Measurements from ENCODE around the gene DNMT1. TPM values are rescaled to one million over a fixed set of nuclear protein-coding genes. Genes with fewer than 3 reads are reported as not detected.
A peak's percentile ranks its signal among the peaks of the same experiment; 100 is the strongest.

DNMT1 gene
- total RNA-seq, 1 experiment from 2014 or later, result 168 TPM

GRCh38 chr19:10096615-10096963, 98.2 kb downstream of the DNMT1 start:
- ATAC-seq, result peak; percentile 13

GRCh38 chr19:10095948-10096614, 98.7 kb downstream of the DNMT1 start:
- no peaks in the 10 kb centered on the region for H3K36me3 ChIP-seq (ENCODE audit: control insufficient read depth, insufficient read depth, low read length)
- in situ Hi-C loops (cut with HindIII; ENCODE audit: low pct_unique_long_range_greater_than_20kb, low sequenced_read_pairs), result no loop called here
- H3K27ac ChIP-seq (ENCODE audit: low read length), result peak overlapping the region; percentile 77
- intact Hi-C loops (cut with micrococcal nuclease; ENCODE audit: unreplicated experiment), result no loop called here
- H3K4me3 ChIP-seq (ENCODE audit: low read depth in 2 of 2, low read length in 2 of 2), result peak overlapping the region; percentile 41 to 61
- no TSS peak for BruUV-seq (replicated peaks)
- 0 out of 2 replicates have a peak, but pooled peaks have one; percentile 16 for TF ChIP-seq TCF7L2 (IDR thresholded peaks at IDR 0.05; ENCODE audit: low read depth, low read length)
- peak; percentile 66; the same call in 1 of the 2 replicates for TF ChIP-seq POLR2AphosphoS5 (IDR thresholded peaks at IDR 0.05; ENCODE audit: low read depth, low read length)
- TF ChIP-seq, protein P1, sequence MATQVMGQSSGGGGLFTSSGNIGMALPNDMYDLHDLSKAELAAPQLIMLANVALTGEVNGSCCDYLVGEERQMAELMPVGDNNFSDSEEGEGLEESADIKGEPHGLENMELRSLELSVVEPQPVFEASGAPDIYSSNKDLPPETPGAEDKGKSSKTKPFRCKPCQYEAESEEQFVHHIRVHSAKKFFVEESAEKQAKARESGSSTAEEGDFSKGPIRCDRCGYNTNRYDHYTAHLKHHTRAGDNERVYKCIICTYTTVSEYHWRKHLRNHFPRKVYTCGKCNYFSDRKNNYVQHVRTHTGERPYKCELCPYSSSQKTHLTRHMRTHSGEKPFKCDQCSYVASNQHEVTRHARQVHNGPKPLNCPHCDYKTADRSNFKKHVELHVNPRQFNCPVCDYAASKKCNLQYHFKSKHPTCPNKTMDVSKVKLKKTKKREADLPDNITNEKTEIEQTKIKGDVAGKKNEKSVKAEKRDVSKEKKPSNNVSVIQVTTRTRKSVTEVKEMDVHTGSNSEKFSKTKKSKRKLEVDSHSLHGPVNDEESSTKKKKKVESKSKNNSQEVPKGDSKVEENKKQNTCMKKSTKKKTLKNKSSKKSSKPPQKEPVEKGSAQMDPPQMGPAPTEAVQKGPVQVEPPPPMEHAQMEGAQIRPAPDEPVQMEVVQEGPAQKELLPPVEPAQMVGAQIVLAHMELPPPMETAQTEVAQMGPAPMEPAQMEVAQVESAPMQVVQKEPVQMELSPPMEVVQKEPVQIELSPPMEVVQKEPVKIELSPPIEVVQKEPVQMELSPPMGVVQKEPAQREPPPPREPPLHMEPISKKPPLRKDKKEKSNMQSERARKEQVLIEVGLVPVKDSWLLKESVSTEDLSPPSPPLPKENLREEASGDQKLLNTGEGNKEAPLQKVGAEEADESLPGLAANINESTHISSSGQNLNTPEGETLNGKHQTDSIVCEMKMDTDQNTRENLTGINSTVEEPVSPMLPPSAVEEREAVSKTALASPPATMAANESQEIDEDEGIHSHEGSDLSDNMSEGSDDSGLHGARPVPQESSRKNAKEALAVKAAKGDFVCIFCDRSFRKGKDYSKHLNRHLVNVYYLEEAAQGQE (IDR thresholded peaks at IDR 0.05; ENCODE audit: insufficient read depth in 1 of 2, low read depth in 2 of 2, low read length in 1 of 2), result no peak
- ATAC-seq (peak; percentile 91), DNase-seq (ENCODE audit: low read depth, low spot score) (no peak)
- CTCF ChIA-PET, result interaction anchor here (0.6 to 1.2 kb wide), 5 partner anchors 13 to 321 kb away, joined by 3 to 15 read pairs (median 6); no protein-coding TSS in a partner anchor
- POLR2A ChIA-PET, result no interaction called here
- H3K9me3 ChIP-seq (ENCODE audit: control insufficient read depth, insufficient read depth, low read depth, low read length), result no peaks in the 10 kb centered on the region
- H3K4me1 ChIP-seq (ENCODE audit: control insufficient read depth, insufficient read depth, low read length), result no peaks in the 10 kb centered on the region
- H3K27me3 ChIP-seq (ENCODE audit: control insufficient read depth, insufficient read depth, low read length), result no peaks in the 10 kb centered on the region

More at GRCh38 chr19:10096615-10096963, 98.2 kb downstream of the DNMT1 start:
- intact Hi-C loops (cut with micrococcal nuclease; ENCODE audit: unreplicated experiment), result no loop called here
- H3K36me3 ChIP-seq (ENCODE audit: control insufficient read depth, insufficient read depth, low read length), result no peaks in the 10 kb centered on the region
- no TSS peak for BruUV-seq (replicated peaks)
- no peaks in the 10 kb centered on the region for H3K27me3 ChIP-seq (ENCODE audit: control insufficient read depth, insufficient read depth, low read length)
- TF ChIP-seq TCF7L2 (IDR thresholded peaks at IDR 0.05; ENCODE audit: low read depth, low read length), result no peak
- TF ChIP-seq, protein P2, sequence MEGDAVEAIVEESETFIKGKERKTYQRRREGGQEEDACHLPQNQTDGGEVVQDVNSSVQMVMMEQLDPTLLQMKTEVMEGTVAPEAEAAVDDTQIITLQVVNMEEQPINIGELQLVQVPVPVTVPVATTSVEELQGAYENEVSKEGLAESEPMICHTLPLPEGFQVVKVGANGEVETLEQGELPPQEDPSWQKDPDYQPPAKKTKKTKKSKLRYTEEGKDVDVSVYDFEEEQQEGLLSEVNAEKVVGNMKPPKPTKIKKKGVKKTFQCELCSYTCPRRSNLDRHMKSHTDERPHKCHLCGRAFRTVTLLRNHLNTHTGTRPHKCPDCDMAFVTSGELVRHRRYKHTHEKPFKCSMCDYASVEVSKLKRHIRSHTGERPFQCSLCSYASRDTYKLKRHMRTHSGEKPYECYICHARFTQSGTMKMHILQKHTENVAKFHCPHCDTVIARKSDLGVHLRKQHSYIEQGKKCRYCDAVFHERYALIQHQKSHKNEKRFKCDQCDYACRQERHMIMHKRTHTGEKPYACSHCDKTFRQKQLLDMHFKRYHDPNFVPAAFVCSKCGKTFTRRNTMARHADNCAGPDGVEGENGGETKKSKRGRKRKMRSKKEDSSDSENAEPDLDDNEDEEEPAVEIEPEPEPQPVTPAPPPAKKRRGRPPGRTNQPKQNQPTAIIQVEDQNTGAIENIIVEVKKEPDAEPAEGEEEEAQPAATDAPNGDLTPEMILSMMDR (IDR thresholded peaks at IDR 0.05), result no peak
- TF ChIP-seq POLR2AphosphoS5 (IDR thresholded peaks at IDR 0.05; ENCODE audit: low read depth, low read length), result no peak
- no peak for TF ChIP-seq SIN3A (IDR thresholded peaks at IDR 0.05; ENCODE audit: borderline replicate concordance, insufficient read depth, low read depth, low read length)
- H3K4me1 ChIP-seq (ENCODE audit: control insufficient read depth, insufficient read depth, low read length), result no peaks in the 10 kb centered on the region
- peak overlapping the region; percentile 37 to 45 for H3K4me3 ChIP-seq (ENCODE audit: low read depth in 2 of 2, low read length in 2 of 2)
- no peaks in the 10 kb centered on the region for H3K9me3 ChIP-seq (ENCODE audit: control insufficient read depth, insufficient read depth, low read depth, low read length)
- ChIA-PET CTCF (interaction anchor here (0.6 to 1.2 kb wide), 4 partner anchors 12 to 170 kb away, joined by 3 to 15 read pairs (median 6); no protein-coding TSS in a partner anchor), POLR2A (no interaction called here)
- in situ Hi-C loops (cut with HindIII; ENCODE audit: low pct_unique_long_range_greater_than_20kb, low sequenced_read_pairs), result no loop called here
- peak overlapping the region; percentile 77 for H3K27ac ChIP-seq (ENCODE audit: low read length)
- DNase-seq (ENCODE audit: low read depth, low spot score), result no peak

GRCh38 chr19:10095622-10095947, 99.2 kb downstream of the DNMT1 start:
- ChIA-PET CTCF (interaction anchor here (0.7 to 1.2 kb wide), 2 partner anchors 13 to 322 kb away, joined by 4 to 15 read pairs; no protein-coding TSS in a partner anchor), POLR2A (no interaction called here)
- ATAC-seq, result no peak
- DNase-seq (ENCODE audit: low read depth, low spot score), result no peak
- H3K4me1 ChIP-seq (ENCODE audit: control insufficient read depth, insufficient read depth, low read length), result no peaks in the 10 kb centered on the region
- TF ChIP-seq, protein P1 (IDR thresholded peaks at IDR 0.05; ENCODE audit: insufficient read depth in 1 of 2, low read depth in 2 of 2, low read length in 1 of 2), result no peak
- TF ChIP-seq, protein P2 (IDR thresholded peaks at IDR 0.05), result no peak
- TF ChIP-seq POLR2AphosphoS5 (IDR thresholded peaks at IDR 0.05; ENCODE audit: low read depth, low read length) (no peak), TCF7L2 (IDR thresholded peaks at IDR 0.05; ENCODE audit: low read depth, low read length) (no peak), SIN3A (IDR thresholded peaks at IDR 0.05; ENCODE audit: borderline replicate concordance, insufficient read depth, low read depth, low read length) (no peak)
- BruUV-seq (replicated peaks), result no TSS peak
- peak overlapping the region; percentile 41 to 61 for H3K4me3 ChIP-seq (ENCODE audit: low read depth in 2 of 2, low read length in 2 of 2)
- H3K9me3 ChIP-seq (ENCODE audit: control insufficient read depth, insufficient read depth, low read depth, low read length), result no peaks in the 10 kb centered on the region
- H3K27me3 ChIP-seq (ENCODE audit: control insufficient read depth, insufficient read depth, low read length), result no peaks in the 10 kb centered on the region
- in situ Hi-C loops (cut with HindIII; ENCODE audit: low pct_unique_long_range_greater_than_20kb, low sequenced_read_pairs) (no loop called here), intact Hi-C loops (cut with micrococcal nuclease; ENCODE audit: unreplicated experiment) (no loop called here)
- no peaks in the 10 kb centered on the region for H3K36me3 ChIP-seq (ENCODE audit: control insufficient read depth, insufficient read depth, low read length)
- H3K27ac ChIP-seq (ENCODE audit: low read length), result peak overlapping the region; percentile 66; the same call in 1 of the 2 replicates
